Measurements from ENCODE around the gene VEGFB.

VEGFB gene

DNA sequence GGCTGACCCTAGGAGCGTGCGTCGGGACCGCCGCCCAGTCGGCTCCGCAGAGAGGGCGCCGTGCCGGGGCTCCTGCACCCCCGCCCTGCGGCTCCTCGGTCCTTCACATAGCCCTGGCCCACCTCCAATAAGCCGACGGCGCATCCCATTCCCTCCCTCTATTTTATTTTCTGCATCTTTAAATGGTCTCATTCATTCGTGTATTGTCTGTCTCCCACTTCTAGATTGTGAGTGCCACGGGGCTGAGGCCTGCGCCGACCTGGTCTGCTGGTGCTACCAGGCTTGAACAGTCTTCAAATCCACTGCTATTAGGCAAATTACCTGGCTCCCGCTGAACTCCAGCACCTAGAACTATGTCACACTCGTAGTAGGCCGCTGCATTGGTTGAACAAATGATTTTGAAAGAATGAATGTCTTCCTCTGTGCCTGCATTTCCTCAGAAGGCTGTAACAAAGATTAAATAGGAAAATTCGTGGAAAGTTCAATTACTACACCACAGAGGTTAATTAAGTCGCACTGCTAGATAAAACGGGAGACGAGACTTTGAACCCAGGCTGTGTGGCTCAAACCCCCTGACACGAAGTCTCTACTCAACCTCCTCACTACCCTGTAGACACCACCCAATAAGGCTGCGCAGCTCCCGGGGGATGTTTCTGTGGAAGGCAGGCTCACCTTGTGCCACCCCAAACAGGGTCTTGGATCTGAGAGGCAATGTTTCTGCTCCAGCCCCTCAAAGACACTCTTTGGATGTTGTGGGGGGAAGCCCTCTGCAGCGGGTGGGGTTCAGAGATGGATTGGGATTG lies 13.5 kb downstream of the VEGFB start:
- no peak for DNase-seq (ENCODE audit: low read depth)

DNA sequence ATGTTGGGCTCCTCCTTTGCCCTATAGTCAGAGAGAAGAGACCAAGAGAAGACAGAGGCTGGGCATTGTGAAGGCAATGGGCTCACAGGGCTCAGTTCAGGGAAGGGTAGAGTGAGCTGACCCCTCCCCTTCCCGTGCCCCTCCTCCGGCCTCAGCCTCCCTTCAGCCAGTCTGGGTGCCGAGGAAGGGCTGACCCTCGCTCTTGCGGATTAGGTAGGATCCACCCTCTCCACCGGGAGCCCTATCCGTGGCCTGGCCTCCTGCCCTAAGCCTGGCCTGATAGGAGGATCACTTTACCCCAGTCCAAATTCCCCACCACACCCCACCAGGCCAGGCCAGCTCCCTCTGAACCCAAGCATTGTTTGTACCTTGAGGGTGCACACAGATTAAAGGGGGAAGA lies 14.2 kb downstream of the VEGFB start:
- no peak for DNase-seq (ENCODE audit: low read depth)

DNA sequence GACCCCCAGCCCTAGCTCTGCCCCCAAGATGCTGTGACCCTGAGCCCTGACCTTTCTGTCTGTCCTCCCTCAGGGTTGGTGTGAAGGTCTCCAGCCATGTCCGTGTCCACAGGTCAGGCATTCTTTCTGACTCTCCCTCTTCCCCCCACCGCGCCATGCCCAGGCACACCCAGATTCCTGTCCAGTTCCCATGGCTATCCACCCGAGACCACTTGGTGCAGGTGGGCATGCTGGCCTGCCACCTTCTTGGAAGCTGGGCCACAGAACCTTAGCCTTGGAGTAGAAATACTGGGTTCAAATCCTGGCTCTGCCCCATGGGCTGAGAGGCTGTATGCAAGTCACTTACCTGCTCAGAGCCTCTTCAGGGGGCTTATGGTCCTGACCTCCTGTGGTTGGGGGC lies 14.7 kb downstream of the VEGFB start:
- DNase-seq (ENCODE audit: low read depth) = no peak

DNA sequence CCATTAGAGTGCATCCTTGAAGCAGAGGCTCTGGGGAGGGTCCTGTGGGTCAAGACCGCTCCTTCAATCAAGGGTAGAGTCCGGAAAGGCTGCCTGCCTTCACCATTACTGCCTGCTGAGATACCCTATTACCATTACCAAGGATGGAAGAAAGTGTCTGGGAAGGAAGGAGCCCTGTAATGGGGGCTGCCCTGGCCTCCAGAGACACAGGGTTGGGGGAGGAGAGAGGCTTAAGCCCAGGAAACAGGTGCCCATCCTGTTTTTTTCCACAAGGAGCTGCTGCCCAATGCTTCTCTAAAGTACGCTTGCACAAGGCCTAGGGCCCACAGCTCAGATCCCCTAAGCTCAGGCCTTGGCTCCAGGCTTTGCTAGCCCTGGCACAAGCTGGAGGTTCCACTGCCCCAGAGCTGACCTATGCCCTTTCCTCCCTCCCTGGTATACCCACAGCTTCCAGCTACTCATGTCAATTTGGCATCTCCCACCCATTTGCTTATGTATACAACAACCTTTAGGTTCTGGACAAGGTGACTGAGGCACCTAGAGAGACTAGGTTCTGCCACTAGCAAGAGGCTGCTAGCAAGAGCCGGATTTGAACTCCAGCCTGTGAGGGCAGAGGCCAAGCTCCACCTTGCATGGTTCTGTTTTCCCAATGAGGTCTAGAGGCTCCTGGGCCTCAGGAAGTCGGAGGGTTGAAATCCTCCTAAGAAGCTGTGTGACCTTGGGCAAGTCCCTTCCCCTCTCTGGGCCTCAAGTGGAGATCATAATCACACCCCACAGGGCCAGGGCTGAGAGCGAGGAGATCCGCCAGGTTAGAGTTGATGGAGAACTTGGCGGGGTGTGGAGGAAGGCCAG lies 15.4 kb downstream of the VEGFB start:
- no peak for DNase-seq (ENCODE audit: low read depth)

DNA sequence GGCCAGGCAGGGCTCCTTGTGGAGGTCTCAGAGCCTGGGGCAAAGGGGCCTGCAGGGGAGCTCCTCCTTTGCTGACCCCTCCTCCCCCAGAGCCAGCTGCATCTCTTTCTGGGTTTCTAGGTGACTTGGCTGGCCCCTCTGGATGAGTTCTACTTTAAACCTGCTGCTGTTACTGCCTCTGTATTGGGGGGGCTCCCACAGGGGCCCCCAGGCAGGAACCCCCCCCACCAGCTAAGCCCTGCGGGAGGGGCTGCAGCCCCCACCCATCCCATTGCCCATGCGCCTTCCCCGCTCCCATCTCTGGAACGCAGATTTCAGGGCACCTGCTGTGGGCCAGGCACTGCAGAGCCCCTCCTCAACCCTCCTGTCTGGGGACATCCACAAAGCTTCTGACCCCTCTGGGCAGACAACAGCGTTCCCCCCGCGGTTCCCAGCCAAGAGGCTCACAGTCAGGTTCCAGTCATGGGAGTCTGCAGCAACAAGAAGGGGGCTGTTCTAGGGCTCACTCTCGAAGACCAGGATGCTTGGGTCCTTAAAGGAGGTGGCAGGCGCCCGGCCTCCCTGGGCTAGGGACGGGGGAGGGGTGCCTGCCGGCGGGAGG lies 16.1 kb downstream of the VEGFB start:
- no peak for DNase-seq (ENCODE audit: low read depth)

DNA sequence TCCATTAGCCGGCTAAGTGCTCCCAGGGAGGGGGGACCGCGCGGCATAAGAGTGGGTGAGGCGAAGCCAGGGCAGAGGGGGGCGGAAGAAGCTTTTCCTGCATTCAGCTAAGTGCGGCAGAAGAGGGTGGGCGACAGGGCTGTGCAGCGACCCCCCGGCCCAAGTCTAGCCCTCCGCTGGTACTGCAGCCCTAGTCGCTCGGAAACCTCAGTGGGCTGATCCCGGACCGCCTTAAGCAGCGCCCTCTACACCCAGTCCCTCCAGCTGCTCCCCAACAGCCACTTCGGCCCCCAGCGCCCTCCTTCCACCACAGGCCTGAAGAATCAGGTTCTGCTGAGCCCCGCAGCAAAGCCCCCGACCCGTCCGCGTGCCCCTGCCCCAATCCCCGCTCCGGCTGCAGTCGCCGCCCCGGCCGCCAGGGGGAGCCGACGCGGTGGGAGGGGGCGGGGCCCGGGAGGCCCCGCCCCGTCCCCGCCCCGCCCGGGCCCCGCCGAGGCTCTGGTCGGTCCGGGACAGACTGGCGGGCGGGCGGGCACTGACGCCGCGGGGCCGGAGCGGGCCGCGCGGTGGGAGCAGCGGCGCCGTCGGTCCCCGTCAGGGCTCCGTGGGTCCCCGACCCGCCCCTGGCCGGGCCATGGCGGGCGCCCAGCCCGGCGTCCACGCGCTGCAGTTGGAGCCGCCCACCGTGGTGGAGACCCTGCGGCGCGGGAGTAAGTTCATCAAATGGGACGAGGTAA lies 16.8 kb downstream of the VEGFB start, which contains the start of gene PLCB3:
PLCB3 (plus strand) TSS at position 515 of the 737 bp plus-strand sequence; CDS start at position 635, 120 bp downstream.
- no peak for DNase-seq (ENCODE audit: low read depth)

DNA sequence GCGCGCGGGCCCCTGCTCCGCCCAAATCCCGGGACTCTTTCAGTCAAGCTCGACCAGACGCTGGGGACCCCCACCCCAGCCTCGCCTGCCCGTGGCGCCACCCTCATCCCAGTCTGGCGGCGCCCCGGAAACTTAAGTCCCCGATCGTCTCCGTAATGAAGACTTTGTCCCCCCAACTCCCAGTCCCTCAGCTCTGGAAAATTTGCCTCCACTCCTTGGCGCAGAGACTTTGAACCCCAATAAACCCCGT lies 17.3 kb downstream of the VEGFB start:
- no peak for DNase-seq (ENCODE audit: low read depth)

DNA sequence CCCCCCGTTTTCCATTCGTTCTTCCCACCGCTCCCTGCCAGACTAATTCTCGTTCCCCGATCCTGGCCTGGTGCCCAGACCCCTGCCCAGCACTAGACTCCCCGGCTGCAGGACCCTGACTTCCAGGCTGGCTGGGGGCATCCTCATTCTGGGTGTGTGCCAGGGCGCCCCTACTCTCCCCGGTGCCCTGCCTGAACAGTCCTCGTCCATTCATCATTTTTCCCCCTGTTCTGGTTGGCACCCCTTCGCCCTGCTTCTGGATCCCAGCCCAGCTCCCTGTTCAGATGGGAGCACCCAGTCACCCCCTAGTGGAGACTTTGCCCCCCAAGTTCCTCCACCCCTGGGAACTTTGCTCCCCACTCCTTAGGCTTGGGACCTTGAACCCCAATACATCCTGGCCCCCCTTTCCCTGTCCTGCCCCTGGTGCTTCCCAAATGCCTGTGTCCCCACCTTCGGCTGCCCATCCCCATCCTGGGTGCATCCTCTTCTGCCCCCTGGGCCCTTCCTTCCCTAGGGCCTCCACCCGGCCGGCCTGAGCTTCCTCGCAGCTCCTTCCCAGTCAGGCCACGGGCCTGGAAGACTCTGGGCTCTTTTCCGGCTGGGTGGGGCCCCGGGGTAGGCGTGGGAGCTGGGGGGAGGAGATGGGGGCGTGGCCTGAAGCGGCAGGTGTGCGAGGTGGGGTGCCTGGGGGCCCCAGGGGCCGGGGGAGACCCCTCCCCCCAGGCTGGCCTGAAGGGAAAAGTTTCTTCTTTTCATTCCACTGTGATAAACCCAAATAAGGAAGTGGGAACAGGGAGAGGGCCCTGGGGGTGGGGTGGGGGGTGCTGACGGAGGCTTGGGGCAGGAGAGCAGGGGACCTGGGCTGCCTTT lies 17.9 kb downstream of the VEGFB start:
- DNase-seq (ENCODE audit: low read depth) = no peak

DNA sequence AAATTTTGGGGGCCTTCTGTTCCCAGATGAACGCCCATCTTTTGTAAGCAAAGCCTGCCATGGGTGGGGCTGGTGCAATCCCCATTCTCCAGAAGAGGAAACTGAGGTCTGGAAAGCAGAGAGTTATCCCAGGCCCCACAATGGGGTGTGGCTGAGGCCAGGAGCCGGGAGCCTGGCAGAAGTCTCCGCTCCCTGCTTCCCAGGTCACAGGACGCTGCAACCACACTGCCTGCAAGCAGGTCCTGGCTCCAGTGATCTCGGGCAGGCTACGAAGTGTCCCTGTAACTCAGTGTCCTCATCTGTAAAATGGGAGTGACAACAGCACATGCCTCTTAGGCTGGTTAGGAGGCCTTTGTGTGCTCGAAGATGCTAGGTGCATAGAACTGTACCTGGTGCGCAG lies 18.7 kb downstream of the VEGFB start:
- DNase-seq (ENCODE audit: low read depth) = no peak

DNA sequence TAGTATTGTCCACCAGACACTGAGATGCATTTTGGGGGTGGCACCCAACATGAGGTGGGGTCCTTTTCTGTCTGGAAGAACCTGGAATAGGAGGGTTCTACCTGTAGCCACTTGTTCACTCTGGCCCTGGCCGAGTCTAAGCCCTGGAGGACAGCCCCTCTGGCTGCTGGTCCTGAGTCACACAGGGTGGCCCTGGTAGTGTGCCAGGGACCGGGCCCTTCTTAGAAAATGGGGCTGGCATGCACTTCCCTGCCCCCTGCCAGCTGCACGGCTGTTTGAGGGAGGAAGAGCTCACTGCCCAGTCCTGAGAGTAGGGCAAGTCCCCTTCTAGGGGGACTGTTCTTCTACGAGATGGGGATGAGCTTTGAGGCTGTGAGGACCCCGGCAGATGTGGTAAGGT lies 19.1 kb downstream of the VEGFB start:
- no peak for DNase-seq (ENCODE audit: low read depth)

DNA sequence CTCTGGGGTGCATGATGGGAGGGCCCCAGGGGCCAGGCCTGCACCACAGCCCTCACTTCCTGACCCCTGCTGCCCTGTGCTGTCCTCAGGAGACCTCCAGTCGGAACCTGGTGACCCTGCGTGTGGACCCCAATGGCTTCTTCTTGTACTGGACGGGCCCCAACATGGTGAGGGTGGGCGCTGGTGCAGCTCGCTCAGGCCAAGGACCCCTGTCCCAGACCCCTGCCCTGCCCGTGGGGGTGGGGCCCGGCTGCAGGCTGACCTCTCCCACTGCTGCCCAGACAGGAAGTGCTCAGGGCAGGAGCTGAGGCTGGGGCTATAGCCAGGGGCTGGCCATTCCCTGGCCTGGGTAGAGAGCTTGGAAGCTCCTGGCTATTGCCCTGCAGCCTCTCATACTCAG lies 19.9 kb downstream of the VEGFB start:
- DNase-seq (ENCODE audit: low read depth) = no peak

DNA sequence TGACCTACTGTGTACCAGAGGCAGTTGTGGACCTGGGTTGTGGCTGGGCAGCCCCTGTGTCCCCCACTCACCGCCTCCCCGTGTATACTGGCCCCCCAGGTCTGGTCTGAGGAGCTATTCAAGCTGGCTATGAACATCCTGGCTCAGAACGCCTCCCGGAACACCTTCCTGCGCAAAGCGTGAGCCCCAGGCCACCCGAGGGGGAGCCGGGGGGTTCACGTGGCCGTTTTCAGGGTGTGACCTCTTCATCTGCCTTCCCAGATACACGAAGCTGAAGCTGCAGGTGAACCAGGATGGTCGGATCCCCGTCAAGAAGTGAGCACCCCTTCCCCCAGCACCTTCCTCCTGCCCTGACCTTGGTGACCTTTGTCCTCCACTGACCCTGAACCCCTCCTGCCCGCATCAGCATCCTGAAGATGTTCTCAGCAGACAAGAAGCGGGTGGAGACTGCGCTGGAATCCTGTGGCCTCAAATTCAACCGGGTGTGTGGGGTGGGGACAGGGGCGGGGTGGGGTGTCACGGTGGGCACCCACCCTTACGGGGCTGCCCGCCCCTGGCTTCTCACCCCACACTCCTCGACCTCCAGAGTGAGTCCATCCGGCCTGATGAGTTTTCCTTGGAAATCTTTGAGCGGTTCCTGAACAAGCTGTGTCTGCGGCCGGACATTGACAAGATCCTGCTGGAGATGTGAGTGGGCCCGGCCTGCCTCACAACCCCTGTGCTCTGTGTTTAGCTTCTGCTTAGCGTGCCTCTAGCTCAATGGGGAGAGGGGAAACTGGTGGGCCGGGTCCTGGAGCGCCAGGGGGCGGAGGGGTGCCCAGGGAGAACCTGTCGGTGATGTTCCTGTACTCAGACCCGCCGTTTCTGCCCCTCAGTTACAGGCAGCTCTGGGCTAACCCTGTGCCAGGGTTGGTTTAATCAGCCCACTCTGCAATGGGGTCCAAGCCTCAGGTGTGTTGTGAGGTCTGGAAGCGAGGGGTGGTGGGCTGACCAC lies 21.0 kb downstream of the VEGFB start:
- no peak for DNase-seq (ENCODE audit: low read depth)

DNA sequence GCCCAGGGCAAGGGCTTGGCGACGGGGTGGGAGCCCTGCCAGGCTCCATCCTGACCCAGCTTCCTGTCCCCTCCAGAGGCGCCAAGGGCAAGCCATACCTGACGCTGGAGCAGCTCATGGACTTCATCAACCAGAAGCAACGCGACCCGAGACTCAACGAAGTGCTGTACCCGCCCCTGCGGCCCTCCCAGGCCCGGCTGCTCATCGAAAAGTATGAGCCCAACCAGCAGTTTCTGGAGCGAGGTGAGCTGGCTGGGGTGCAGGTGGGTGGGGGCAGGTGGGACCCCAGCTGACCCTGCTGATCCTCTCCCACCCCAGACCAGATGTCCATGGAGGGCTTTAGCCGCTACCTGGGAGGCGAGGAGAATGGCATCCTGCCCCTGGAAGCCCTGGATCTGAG lies 21.9 kb downstream of the VEGFB start:
- DNase-seq (ENCODE audit: low read depth) = no peak

DNA sequence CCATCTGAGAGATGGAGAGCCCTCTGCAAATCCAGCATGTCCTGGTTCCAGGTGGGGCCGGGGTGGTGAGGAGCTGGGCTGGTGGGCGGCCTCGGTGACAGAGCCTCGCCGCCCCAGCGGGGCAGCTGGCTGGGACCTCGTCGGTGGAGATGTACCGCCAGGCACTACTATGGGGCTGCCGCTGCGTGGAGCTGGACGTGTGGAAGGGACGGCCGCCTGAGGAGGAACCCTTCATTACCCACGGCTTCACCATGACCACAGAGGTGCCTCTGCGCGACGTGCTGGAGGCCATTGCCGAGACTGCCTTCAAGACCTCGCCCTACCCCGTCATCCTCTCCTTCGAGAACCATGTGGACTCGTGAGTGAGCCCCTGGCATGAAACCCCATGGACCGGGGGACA lies 24.0 kb downstream of the VEGFB start:
- no peak for DNase-seq (ENCODE audit: low read depth)

DNA sequence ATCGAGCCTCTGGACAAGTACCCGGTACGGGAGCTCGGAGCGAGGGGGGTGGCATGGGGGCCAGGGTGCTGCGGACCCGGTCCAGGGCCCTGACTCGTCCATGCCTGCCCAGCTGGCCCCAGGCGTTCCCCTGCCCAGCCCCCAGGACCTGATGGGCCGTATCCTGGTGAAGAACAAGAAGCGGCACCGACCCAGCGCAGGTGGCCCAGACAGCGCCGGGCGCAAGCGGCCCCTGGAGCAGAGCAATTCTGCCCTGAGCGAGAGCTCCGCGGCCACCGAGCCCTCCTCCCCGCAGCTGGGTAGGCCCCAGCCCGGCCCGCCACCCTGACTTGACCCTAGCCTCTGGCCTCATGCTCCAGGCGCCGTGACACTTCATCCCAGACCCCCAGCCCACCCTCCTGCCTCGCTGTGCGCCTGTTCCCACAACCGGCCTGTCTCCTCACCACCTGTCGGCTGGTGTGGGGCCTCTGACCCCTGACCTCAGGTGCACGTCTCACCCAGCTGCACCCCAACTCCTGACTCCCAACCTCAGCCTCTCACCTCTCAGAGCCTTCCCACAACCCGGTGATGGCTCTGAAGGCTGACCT lies 24.7 kb downstream of the VEGFB start:
- DNase-seq (ENCODE audit: low read depth) = no peak

DNA sequence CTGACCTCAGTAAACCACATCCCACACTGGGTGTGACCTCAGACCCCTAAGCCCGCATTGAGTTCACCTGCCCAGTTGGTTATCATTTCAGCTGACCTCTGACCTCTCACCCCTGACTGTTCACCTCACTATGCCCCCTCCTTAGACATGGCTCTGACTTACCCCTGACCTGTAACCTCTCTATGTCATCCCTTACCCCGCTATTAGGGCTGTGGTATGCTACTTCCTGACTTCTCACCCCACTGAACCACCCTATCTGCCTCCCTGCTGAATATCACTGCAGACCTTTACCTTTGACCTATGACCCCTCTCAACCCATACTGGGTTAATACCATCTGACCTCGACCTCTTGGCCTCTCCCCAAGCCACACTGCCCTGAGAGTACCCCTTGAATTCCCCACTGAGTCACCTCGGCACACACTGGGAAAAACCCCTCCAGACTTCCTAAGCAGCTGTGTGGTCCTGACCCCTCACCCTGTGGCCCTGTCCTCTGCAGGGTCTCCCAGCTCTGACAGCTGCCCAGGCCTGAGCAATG lies 25.2 kb downstream of the VEGFB start:
- DNase-seq (ENCODE audit: low read depth) = no peak

DNA sequence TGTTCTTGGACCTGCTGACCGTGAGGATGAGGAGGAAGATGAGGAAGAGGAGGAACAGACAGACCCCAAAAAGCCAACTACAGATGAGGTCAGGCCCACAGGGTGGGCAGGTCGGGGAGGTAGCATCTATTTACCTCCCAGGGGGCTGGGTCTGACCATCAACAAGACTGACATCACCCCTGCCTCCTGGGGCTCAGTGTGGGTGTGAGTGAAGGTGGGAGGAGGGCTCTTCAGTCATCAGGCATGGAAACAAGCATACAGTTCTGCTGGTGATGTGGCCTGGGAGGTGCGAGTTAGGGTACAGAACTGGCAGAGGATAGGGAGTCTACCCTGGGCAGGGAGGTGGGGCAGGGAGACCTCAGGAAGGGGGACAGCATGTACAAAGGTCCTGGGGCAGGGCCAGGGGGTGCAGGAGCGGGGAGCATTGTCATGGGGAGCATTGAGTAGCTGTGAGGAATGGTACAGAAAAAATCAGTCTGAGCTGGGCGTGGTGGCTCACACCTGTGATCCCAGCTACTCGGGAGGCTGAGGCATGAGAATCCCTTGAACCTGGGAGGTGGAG lies 25.8 kb downstream of the VEGFB start:
- DNase-seq (ENCODE audit: low read depth) = no peak

DNA sequence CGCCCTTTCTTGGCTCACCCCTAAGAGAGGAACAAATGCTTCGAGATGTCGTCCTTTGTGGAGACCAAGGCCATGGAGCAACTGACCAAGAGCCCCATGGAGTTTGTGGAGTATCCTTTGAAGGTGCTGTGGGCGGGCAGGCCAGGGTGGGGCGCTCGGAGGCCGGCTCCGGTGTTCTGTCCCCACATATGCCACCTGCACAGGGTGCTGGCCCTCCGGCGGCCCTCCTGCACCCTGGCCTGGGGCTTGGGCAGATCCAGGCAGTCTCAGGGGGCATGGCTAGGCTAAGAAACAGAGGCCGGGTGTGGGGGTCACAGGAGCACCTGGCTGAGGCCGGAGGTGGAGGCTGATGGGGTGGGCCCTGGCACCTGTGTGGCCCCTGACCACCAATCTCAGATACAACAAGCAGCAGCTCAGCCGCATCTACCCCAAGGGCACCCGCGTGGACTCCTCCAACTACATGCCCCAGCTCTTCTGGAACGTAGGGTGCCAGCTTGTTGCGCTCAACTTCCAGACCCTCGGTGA lies 27.2 kb downstream of the VEGFB start:
- no peak for DNase-seq (ENCODE audit: low read depth)

Data from amniotic epithelial cell (primary cell).